Right lobe of liver (tissue), 4 donors: ENCODE measurements around the gene INPP5D.

ENCODE experiments used
- POLR2A ChIP-seq: fragments of 450-650 bp; IDR thresholded peaks from one replicate; pipeline ENCODE4 v1.6.1; 2017; ENCODE audit warnings: antibody characterized with exemption, mild to moderate bottlenecking
- TF ChIP-seq, protein P1 (sequence below), 4 donors: fragments of 200-600 bp in 3 of 4; fragments of 450-650 bp in 1 of 4; IDR thresholded peaks; one replicate each; pipeline versions ENCODE4 v1.5.1 to v1.8.0; 2016 to 2022; ENCODE audit warnings: antibody characterized with exemption in 4 of 4, mild to moderate bottlenecking in 2 of 4
- donor health status: DM: no; HTN: no; CAD: no.
- donor health status: DM: no; HTN: no; CAD: no.
- donor health status: DM: no; HTN: yes; CAD: no.

DNA sequence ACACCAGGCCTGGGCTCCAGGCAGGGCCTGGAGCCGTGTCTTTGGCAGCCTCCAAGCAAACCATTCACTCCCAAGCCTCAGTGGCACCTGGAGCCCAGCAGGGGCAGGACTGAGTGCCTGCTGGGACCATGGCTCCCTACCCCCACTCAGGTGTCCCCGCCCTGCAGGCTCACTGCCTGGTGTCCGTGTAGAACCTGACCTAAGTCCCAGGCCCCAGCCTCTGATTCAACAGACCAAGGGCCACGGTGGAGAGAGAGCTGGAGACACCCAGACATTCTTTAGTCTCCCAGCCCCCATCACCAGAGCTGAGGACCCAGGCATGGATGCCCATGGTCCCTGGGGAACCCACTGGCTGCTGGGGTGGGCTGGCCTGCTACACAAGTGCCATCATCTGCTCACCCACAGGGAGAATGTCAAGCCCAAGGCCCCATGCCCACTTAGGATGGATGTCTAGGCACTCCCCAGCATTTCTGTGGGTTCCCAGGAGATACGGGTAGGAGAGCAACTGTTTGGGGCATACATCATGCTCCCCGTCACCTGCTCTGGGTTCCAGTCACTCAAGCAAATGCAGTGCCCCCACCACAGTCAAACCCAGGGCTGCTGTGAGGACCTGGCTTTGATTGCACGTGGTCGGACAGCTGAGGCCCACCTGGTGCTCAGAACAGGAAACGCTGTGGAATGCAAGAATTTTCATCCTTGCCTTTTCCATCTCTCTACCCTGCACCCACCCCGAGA, 148.4 kb downstream of the INPP5D start:
- TF ChIP-seq, protein P1, sequence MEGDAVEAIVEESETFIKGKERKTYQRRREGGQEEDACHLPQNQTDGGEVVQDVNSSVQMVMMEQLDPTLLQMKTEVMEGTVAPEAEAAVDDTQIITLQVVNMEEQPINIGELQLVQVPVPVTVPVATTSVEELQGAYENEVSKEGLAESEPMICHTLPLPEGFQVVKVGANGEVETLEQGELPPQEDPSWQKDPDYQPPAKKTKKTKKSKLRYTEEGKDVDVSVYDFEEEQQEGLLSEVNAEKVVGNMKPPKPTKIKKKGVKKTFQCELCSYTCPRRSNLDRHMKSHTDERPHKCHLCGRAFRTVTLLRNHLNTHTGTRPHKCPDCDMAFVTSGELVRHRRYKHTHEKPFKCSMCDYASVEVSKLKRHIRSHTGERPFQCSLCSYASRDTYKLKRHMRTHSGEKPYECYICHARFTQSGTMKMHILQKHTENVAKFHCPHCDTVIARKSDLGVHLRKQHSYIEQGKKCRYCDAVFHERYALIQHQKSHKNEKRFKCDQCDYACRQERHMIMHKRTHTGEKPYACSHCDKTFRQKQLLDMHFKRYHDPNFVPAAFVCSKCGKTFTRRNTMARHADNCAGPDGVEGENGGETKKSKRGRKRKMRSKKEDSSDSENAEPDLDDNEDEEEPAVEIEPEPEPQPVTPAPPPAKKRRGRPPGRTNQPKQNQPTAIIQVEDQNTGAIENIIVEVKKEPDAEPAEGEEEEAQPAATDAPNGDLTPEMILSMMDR (IDR thresholded peaks at IDR 0.05) = no peak
- no peak for TF ChIP-seq POLR2A
